Sigmoid colon (tissue), 4 donors: ENCODE measurements around the gene KRT72.
"Not testable (repeated sequence)": the region's sequence is repeated elsewhere in the genome, so short reads cannot be mapped to it uniquely, and the experiment has no call there.

Source experiments
- EP300 ChIP-seq, 4 donors: sonication (generic); formaldehyde crosslinking; IDR thresholded peaks; one replicate each; pipeline ENCODE4 v1.6.1; 2017; ENCODE audit warnings: antibody characterized with exemption in 4 of 4
- TF ChIP-seq, protein P1 (sequence below), 4 experiments: fragments of 450-650 bp in 3 of 4; fragments of 200-600 bp in 1 of 4; IDR thresholded peaks; one replicate each; pipeline ENCODE4 v1.5.1; 2016 to 2019; ENCODE audit warnings: antibody characterized with exemption in 4 of 4, mild to moderate bottlenecking in 3 of 4, moderate library complexity in 2 of 4

DNA sequence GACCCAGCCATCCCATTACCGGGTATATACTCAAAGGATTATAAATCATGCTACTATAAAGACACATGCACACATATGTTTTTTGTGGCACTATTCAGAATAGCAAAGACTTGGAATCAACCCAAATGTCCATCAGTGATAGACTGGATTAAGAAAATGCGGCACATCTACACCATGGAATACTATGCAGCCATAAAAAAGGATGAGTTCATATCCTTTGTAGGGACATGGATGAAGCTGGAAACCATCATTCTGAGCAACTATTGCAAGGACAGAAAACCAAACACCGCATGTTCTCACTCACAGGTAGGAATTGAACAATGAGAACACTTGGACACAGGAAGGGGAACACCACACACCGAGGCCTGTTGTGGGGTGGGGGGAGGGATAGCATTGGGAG is 7.0 kb downstream of the KRT72 start:
- TF ChIP-seq, protein P1, sequence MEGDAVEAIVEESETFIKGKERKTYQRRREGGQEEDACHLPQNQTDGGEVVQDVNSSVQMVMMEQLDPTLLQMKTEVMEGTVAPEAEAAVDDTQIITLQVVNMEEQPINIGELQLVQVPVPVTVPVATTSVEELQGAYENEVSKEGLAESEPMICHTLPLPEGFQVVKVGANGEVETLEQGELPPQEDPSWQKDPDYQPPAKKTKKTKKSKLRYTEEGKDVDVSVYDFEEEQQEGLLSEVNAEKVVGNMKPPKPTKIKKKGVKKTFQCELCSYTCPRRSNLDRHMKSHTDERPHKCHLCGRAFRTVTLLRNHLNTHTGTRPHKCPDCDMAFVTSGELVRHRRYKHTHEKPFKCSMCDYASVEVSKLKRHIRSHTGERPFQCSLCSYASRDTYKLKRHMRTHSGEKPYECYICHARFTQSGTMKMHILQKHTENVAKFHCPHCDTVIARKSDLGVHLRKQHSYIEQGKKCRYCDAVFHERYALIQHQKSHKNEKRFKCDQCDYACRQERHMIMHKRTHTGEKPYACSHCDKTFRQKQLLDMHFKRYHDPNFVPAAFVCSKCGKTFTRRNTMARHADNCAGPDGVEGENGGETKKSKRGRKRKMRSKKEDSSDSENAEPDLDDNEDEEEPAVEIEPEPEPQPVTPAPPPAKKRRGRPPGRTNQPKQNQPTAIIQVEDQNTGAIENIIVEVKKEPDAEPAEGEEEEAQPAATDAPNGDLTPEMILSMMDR (IDR thresholded peaks at IDR 0.05): not testable (repeated sequence)
- not testable (repeated sequence) for TF ChIP-seq EP300 (IDR thresholded peaks at IDR 0.05)
